ENCODE measurements around the gene RFX8. TPM values are rescaled to one million over a fixed set of nuclear protein-coding genes. Genes with fewer than 3 reads are reported as not detected.

The RFX8 gene
- total and polyA plus RNA-seq, 2 of the 13 experiments (the other 11 are each of a cell fraction or from before 2014, with no cell fraction given): not detected

GRCh38 chr2:101362316-101362715 lies 112.6 kb downstream of the RFX8 start:
- ATAC-seq: no peak
- no peak for FAIRE-seq
- Histone ChIP-seq H3K4me2 (ENCODE audit: low read depth, low read length) (no peak overlapping the region), H3K27ac (ENCODE audit: extremely low read length, insufficient read depth, low read length) (no peak overlapping the region), H3K79me2 (ENCODE audit: insufficient read depth, low read length) (no peaks in the 10 kb centered on the region), H3K27me3 (ENCODE audit: control insufficient read depth in 1 of 2, insufficient read depth in 2 of 2, low read length in 2 of 2) (peaks cover 0 to 17% of the 10 kb centered on the region in 2 experiments; a peak in 4 of 5 replicates), H2AFZ (ENCODE audit: low read length) (no peak overlapping the region), H4K20me1 (ENCODE audit: insufficient read depth, low read length) (no peaks in the 10 kb centered on the region), H3K4me1 (ENCODE audit: insufficient read depth, low read length) (peaks cover 9% of the 10 kb centered on the region; the same call in 1 of the 2 replicates), H3K9ac (ENCODE audit: insufficient read depth, low read depth, low read length) (no peak overlapping the region), H3K4me3 (replicated peaks in 1 of 3; ENCODE audit: insufficient read depth in 1 of 3, low read depth in 2 of 3, low read length in 3 of 3) (no peak overlapping the region), H3K36me3 (replicated peaks in 1 of 2; ENCODE audit: control insufficient read depth in 1 of 2, insufficient read depth in 2 of 2, low read length in 2 of 2) (no peaks in the 10 kb centered on the region), H3K9me3 (ENCODE audit: low read length) (no peaks in the 10 kb centered on the region)
- in situ Hi-C loops (cut with HindIII; ENCODE audit: extremely low pct_ligation_motif_present, low pct_unique_long_range_greater_than_20kb) (no loop called here), intact Hi-C loops (cut with micrococcal nuclease; ENCODE audit: unreplicated experiment) (no loop called here)
- CTCF ChIA-PET (ENCODE audit: low intra/inter-chr PET ratio, low total read pairs): no interaction called here
- DNase-seq (ENCODE audit: low spot score): no peak
- POLR2A ChIA-PET: no interaction called here
- 23% methylated on average over 3 of the region's 3 CpGs for WGBS (ENCODE audit: low lambda C conversion rate)
- no TSS peak for BruUV-seq (replicated peaks)
- TF ChIP-seq MEIS2 (CRISPR knock-in tag; IDR thresholded peaks at IDR 0.05): no peak
- no peak for TF ChIP-seq ZNF672 (CRISPR knock-in tag; IDR thresholded peaks at IDR 0.05)
- TF ChIP-seq ZNF530 (CRISPR knock-in tag; IDR thresholded peaks at IDR 0.05; ENCODE audit: low read depth): no peak
- no peak for TF ChIP-seq ZNF878 (CRISPR knock-in tag; IDR thresholded peaks at IDR 0.05)
- no peak for TF ChIP-seq PATZ1 (CRISPR knock-in tag; IDR thresholded peaks at IDR 0.05)
- TF ChIP-seq, protein P1, sequence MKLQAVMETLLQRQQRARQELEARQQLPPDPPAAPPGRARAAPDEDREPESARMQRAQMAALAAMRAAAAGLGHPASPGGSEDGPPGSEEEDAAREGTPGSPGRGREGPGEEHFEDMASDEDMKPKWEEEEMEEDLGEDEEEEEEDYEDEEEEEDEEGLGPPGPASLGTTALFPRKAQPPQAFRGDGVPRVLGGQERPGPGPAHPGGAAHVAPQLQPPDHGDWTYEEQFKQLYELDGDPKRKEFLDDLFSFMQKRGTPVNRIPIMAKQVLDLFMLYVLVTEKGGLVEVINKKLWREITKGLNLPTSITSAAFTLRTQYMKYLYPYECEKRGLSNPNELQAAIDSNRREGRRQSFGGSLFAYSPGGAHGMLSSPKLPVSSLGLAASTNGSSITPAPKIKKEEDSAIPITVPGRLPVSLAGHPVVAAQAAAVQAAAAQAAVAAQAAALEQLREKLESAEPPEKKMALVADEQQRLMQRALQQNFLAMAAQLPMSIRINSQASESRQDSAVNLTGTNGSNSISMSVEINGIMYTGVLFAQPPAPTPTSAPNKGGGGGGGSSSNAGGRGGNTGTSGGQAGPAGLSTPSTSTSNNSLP (IDR thresholded peaks at IDR 0.05; ENCODE audit: low read depth, low read length): no peak
- TF ChIP-seq KDM4B (CRISPR knock-in tag; IDR thresholded peaks at IDR 0.05): no peak
- no peak for TF ChIP-seq DR1 (CRISPR knock-in tag; IDR thresholded peaks at IDR 0.05)
- no peak for TF ChIP-seq ZNF619 (CRISPR knock-in tag; IDR thresholded peaks at IDR 0.05)
- no peak for TF ChIP-seq ZNF264 (CRISPR knock-in tag; IDR thresholded peaks at IDR 0.05)
- TF ChIP-seq MIER2 (CRISPR knock-in tag; IDR thresholded peaks at IDR 0.05): no peak
- no peak for TF ChIP-seq E2F5 (CRISPR knock-in tag; conservative IDR thresholded peaks at IDR 0.05)
- no peak for TF ChIP-seq ZNF850 (CRISPR knock-in tag; conservative IDR thresholded peaks at IDR 0.05)
- no peak for TF ChIP-seq ZEB1 (IDR thresholded peaks at IDR 0.05; ENCODE audit: insufficient replicate concordance, low read depth)
- no peak for TF ChIP-seq ZNF546 (CRISPR knock-in tag; conservative IDR thresholded peaks at IDR 0.05)
- no peak for TF ChIP-seq ZNF335 (CRISPR knock-in tag; IDR thresholded peaks at IDR 0.05)
- no peak for TF ChIP-seq ZNF260 (CRISPR knock-in tag; IDR thresholded peaks at IDR 0.05; ENCODE audit: borderline replicate concordance, low read depth)
- no peak for TF ChIP-seq ZNF10 (CRISPR knock-in tag; IDR thresholded peaks at IDR 0.05; ENCODE audit: borderline replicate concordance, low read depth)
- TF ChIP-seq, protein P2, sequence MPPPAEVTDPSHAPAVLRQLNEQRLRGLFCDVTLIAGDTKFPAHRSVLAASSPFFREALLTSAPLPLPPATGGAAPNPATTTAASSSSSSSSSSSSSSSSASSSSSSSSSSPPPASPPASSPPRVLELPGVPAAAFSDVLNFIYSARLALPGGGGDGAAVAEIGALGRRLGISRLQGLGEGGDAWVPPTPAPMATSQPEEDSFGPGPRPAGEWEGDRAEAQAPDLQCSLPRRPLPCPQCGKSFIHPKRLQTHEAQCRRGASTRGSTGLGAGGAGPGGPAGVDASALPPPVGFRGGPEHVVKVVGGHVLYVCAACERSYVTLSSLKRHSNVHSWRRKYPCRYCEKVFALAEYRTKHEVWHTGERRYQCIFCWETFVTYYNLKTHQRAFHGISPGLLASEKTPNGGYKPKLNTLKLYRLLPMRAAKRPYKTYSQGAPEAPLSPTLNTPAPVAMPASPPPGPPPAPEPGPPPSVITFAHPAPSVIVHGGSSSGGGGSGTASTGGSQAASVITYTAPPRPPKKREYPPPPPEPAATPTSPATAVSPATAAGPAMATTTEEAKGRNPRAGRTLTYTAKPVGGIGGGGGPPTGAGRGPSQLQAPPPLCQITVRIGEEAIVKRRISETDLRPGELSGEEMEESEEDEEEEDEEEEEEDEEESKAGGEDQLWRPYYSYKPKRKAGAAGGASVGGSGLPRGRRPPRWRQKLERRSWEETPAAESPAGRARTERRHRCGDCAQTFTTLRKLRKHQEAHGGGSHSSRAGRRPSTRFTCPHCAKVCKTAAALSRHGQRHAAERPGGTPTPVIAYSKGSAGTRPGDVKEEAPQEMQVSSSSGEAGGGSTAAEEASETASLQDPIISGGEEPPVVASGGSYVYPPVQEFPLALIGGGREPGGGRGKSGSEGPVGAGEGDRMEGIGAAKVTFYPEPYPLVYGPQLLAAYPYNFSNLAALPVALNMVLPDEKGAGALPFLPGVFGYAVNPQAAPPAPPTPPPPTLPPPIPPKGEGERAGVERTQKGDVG (CRISPR knock-in tag; IDR thresholded peaks at IDR 0.05; ENCODE audit: borderline replicate concordance): no peak
